Ascending aorta (tissue), 2 donors: ENCODE measurements around the gene GALNT18. TPM values are rescaled to one million over a fixed set of nuclear protein-coding genes. Genes with fewer than 3 reads are reported as not detected.
A peak's percentile ranks its signal among the peaks of the same experiment; 100 is the strongest.

Source experiments
- DNase-seq, 2 donors: peaks; one replicate each; pipeline ENCODE4 v3.0.0-alpha.2; 2019; ENCODE audit warnings: low spot score in 2 of 2
- H3K27ac ChIP-seq, 2 donors: fragments of 200-600 bp; sonication (generic); one replicate each; pipeline ENCODE4 v1.5.1; 2016 to 2017; ENCODE audit warnings: mild to moderate bottlenecking in 1 of 2
- H3K27me3 ChIP-seq: fragments of 200-600 bp; sonication (generic); one replicate; pipeline ENCODE4 v1.5.1; 2017
- H3K36me3 ChIP-seq, 2 donors: fragments of 200-600 bp; sonication (generic); one replicate each; pipeline ENCODE4 v1.5.1; 2016
- H3K4me1 ChIP-seq, 2 donors: fragments of 200-600 bp; sonication (generic); one replicate each; pipeline ENCODE4 v1.5.1; 2016 to 2017; ENCODE audit warnings: mild to moderate bottlenecking in 1 of 2
- H3K4me3 ChIP-seq, 2 donors: fragments of 200-600 bp; sonication (generic); one replicate each; pipeline ENCODE4 v1.5.1; 2016 to 2017; ENCODE audit warnings: mild to moderate bottlenecking in 1 of 2
- H3K9me3 ChIP-seq, 2 donors: fragments of 200-600 bp; sonication (generic); one replicate each; pipeline ENCODE4 v1.5.1; 2016
- intact Hi-C: fragments of 100-400 bp; cut with DNase I; formaldehyde crosslinking; loops from one replicate; pipeline ENCODE4 v1.15.1; 2023
- total RNA-seq: library from RNA; depleted of rRNA; stranded (reverse); fragments of >200 nt; gene quantifications from one replicate; pipeline ENCODE4 v1.1.0, GENCODE V29; 2016
- TF ChIP-seq, protein P1 (sequence below), 3 experiments: fragments of 200-600 bp in 2 of 3; fragments of 450-650 bp in 1 of 3; sonication (generic) in 2 of 3; IDR thresholded peaks; one replicate each; pipeline ENCODE4 v1.5.1; 2016 to 2019; ENCODE audit warnings: antibody characterized with exemption in 3 of 3, mild to moderate bottlenecking in 1 of 3, moderate library complexity in 1 of 3

The GALNT18 gene
- total RNA-seq, 1 donor from 2014 or later, result 53.5 TPM

- peak overlapping the region in 1 of 2 donors; percentile 79 for H3K27ac ChIP-seq
- no peaks in the 10 kb centered on the region for H3K9me3 ChIP-seq
- H3K4me1 ChIP-seq, result peaks cover 14 to 25% of the 10 kb centered on the region in 2 donors
- H3K36me3 ChIP-seq, result no peaks in the 10 kb centered on the region
- intact Hi-C loops, result no loop called here
- no peak for DNase-seq
- no peaks in the 10 kb centered on the region for H3K27me3 ChIP-seq
- no peak overlapping the region for H3K4me3 ChIP-seq
- TF ChIP-seq, protein P1, sequence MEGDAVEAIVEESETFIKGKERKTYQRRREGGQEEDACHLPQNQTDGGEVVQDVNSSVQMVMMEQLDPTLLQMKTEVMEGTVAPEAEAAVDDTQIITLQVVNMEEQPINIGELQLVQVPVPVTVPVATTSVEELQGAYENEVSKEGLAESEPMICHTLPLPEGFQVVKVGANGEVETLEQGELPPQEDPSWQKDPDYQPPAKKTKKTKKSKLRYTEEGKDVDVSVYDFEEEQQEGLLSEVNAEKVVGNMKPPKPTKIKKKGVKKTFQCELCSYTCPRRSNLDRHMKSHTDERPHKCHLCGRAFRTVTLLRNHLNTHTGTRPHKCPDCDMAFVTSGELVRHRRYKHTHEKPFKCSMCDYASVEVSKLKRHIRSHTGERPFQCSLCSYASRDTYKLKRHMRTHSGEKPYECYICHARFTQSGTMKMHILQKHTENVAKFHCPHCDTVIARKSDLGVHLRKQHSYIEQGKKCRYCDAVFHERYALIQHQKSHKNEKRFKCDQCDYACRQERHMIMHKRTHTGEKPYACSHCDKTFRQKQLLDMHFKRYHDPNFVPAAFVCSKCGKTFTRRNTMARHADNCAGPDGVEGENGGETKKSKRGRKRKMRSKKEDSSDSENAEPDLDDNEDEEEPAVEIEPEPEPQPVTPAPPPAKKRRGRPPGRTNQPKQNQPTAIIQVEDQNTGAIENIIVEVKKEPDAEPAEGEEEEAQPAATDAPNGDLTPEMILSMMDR (IDR thresholded peaks at IDR 0.05), result no peak
Measured at GRCh38 chr11:11499300-11499699, 122.5 kb downstream of the GALNT18 start.

GRCh38 chr11:11498195-11498594 lies 123.6 kb downstream of the GALNT18 start:
- TF ChIP-seq, protein P1 (IDR thresholded peaks at IDR 0.05), result no peak
- no peaks in the 10 kb centered on the region for H3K36me3 ChIP-seq
- H3K27me3 ChIP-seq, result no peaks in the 10 kb centered on the region

GRCh38 chr11:11496879-11497278 lies 124.9 kb downstream of the GALNT18 start:
- peaks cover 7 to 13% of the 10 kb centered on the region in 2 donors for H3K4me1 ChIP-seq
- TF ChIP-seq, protein P1 (IDR thresholded peaks at IDR 0.05), result no peak

More at GRCh38 chr11:11498195-11498594, 123.6 kb downstream of the GALNT18 start:
- Histone ChIP-seq H3K4me1 (peaks cover 14 to 25% of the 10 kb centered on the region in 2 donors), H3K4me3 (no peak overlapping the region), H3K9me3 (no peaks in the 10 kb centered on the region), H3K27ac (no peak overlapping the region)
- intact Hi-C loops, result no loop called here
- DNase-seq, result no peak

DNA sequence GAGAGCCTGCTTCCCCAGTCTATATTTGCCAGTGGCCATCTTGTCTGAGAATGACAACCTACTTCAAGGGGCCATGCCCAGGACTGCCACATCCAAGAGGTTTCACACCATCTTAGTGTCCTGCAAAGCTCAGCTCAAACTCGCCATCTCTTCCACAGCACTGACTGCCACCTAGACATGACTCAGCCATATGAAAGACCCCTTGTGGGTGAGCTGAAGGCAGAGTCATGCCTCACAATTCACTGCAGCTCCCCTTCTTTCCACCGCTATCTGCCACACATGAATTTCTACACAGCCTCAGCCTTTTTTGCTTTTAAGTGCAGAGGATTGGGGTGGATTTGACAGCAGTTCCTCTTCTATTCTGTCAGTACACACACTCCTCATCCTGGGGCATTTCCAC lies 127.5 kb downstream of the GALNT18 start:
- intact Hi-C loops, result no loop called here
- Histone ChIP-seq H3K27me3 (no peaks in the 10 kb centered on the region), H3K36me3 (no peaks in the 10 kb centered on the region), H3K9me3 (no peaks in the 10 kb centered on the region), H3K27ac (no peak overlapping the region), H3K4me3 (no peak overlapping the region), H3K4me1 (no peaks in the 10 kb centered on the region)
- TF ChIP-seq, protein P1 (IDR thresholded peaks at IDR 0.05), result no peak
- no peak for DNase-seq

More at GRCh38 chr11:11496879-11497278, 124.9 kb downstream of the GALNT18 start:
- intact Hi-C loops, result no loop called here
- H3K27me3 ChIP-seq, result no peaks in the 10 kb centered on the region
- no peaks in the 10 kb centered on the region for H3K9me3 ChIP-seq
- DNase-seq, result no peak
- no peak overlapping the region for H3K4me3 ChIP-seq
- no peak overlapping the region for H3K27ac ChIP-seq
- H3K36me3 ChIP-seq, result no peaks in the 10 kb centered on the region

DNA sequence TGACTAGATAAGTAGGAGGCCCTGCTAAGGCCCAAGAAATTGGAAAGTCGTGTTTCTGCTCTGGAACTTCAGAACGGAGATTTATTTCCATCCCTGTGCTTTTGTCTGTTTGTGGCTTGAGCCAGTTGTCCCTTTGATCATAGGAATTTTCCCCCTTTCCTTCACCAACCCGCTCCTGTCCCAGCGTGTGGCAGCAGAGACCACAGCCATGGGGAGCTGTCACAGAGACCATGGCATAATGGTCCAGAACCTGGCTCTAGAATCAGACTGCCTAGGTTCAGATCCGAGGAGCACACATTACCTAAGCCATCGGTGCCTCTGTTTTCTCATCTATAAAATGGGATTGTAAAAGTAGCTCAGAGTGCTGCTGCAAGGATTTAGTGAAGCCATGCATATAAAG lies 128.1 kb downstream of the GALNT18 start:
- Histone ChIP-seq H3K27me3 (no peaks in the 10 kb centered on the region), H3K27ac (no peak overlapping the region), H3K4me3 (no peak overlapping the region), H3K36me3 (no peaks in the 10 kb centered on the region), H3K4me1 (no peaks in the 10 kb centered on the region), H3K9me3 (no peaks in the 10 kb centered on the region)
- TF ChIP-seq, protein P1 (IDR thresholded peaks at IDR 0.05), result no peak
- intact Hi-C loops, result no loop called here
- no peak for DNase-seq

DNA sequence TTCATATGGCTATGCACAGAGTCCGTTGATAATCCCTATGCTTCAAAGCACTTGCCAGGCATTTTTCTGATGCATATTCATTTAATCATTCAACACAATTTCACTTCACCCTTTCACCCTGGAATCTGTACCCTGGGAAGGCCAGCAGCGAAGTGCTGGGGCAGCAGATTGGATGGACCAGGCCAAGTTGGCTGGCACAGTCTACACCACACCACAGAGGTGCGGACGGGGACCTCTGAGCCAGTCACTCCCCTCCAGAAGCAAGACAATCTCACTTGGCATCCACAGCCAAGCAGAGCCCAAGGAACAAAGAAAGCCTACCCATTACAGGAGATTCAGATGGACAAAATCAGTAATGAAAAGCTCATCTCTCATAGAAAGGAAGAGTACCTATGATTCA lies 130.2 kb downstream of the GALNT18 start:
- H3K36me3 ChIP-seq, result no peaks in the 10 kb centered on the region
- TF ChIP-seq, protein P1 (IDR thresholded peaks at IDR 0.05), result no peak
- no peaks in the 10 kb centered on the region for H3K27me3 ChIP-seq
- no peak for DNase-seq
- no peak overlapping the region for H3K4me3 ChIP-seq
- H3K9me3 ChIP-seq, result no peaks in the 10 kb centered on the region
- intact Hi-C loops, result no loop called here
- H3K27ac ChIP-seq, result no peak overlapping the region
- H3K4me1 ChIP-seq, result no peaks in the 10 kb centered on the region
